CD1c-positive myeloid dendritic cell (primary cell): ENCODE data around the gene BCAT1.
"Not testable (repeated sequence)": the region's sequence is repeated elsewhere in the genome, so short reads cannot be mapped to it uniquely, and the experiment has no call there.

Experiments used
- DNase-seq: peaks from one replicate; pipeline ENCODE4 v3.0.0-alpha.2; 2016; ENCODE audit errors: extremely low spot score

BCAT1 gene

DNA sequence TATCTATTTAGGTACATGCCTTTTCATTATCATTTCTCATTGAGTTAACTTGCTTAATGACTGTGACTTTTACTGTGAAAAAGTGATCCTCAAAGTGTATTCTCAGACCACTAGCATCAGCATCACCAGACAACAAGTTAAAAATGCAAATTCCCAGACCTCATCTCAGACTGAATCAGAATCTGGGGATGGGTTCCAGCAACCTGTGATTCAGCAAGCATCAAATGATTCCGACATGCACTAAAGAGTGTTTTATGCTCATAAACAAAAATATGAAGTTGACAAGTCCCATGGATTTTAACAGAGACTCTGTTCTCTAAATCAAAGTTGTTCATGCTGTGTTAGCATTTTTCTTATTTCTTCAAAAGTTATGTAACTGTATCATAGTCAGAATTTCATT, 130.6 kb downstream of the BCAT1 start:
- DNase-seq, result no peak

DNA sequence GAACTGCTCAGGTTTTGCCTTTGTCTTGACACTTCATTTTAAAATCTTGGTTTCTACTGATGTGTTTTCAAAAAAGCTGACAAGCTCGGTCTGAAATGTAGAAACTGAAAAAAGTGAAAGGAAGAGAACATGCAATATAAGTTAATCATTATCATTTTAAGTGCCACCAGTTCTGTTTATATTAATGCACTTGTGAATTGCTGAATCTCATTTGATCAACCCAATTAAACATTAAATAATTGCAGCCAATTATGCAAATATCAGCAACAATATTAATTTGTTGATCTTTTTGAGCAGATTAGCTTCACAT, 133.8 kb downstream of the BCAT1 start:
- no peak for DNase-seq

DNA sequence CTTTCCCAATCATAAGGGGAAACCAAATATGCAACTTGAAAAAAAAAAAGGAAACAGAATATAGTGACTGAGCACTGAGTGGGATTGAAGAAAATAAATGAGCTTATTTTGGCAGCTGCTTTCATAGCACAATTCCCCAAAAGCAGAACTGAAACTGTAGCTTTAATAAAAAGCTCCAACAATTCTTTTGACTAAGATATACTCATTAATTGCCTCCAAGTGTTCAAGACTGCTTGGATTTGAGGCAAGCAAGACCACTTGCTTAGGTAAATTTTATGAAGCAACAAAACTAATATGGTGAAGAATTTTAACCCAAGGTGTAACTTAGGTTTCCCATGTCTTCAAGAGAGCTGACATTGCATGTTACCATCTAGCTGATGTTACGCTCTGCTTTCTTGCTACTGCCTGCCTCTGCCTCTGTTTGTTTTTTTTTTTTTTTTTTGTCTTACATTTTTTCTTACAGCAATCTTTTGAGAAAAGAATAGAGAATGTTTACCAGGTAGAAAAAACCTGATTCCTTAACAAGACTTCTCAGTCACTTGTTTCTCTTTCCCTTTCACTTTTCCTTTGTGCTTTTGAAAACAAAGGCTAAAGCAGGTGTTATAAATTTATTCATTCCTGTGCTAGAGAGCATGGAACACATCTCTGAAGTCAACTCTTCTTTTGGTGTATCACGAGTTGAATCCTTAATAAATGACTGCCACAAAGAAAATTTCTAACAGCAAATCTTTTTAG, 134.4 kb downstream of the BCAT1 start:
- DNase-seq, result peak; percentile 91

DNA sequence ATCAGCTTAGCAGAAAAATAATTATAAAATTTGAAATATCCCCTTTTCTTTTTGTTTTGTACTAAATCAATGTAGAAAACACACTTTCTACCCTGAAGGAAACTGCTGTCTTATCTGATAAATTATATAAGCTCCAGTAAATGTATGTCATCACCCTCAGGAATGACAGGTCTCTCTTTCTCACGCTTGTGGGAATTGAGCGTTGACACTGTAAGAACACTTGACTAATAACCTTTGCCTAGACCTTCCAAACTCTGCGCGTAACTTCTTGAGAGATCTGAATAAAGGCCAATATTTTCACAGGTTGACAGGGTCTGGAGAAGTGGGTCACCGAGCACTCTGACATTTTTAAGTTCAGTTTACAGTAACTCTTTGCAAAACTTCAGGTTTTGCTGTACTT, 138.5 kb downstream of the BCAT1 start:
- DNase-seq, result no peak

DNA sequence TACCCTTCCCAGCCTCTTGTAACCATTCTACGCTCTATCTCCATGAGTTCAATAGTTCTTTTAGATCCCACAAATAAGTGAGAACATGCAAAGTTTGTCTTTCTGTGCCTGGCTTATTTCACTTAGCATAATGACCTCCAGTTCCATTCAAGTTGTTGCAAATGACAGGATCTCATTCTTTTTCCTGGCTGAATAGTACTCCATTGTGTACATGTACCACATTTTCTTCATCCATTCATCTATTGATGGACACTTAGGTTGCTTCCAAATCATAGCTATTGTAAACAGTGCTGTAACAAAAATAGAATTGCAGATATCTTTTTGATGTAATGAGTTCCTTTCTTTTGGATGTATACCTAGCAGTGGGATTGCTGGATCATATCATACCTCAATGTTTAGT, 139.6 kb downstream of the BCAT1 start:
- not testable (repeated sequence) for DNase-seq

DNA sequence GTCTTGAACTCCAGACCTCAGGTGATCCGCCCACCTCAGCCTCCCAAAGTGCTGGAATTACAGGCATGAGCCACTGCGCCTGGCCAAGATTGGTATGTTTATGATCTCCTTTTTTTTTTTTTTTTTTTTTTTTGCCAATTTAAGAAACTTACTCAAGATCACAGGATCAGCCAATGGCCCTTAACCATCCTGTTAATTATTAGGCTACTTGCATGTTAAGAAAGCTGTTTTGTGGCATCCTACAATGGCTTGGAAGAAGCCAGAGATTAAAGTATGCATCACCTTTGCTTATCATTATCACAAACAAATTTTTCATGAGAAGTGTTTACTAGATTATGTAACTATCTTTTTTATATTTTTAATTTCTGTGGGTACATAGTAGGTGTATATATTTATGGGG, 140.2 kb downstream of the BCAT1 start:
- no peak for DNase-seq

DNA sequence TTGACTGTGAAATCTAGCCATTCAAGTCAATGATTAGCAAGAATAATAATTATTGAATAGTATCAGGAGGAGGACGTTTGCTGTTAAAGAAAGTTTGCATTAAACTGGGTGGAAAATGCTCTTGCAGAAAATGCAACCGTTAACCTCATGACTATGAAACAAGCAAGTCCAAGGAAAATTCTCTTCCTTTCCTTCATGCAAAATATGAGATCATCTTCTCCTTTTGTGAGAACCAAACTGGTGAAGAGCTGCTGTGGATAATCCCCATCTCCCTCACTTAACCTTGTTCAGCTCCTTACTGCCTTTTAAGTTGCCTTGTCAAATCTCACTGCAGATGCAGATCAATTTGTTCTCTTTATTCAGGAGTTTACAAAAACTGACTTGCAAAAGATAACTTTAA, 142.5 kb downstream of the BCAT1 start:
- DNase-seq, result no peak

DNA sequence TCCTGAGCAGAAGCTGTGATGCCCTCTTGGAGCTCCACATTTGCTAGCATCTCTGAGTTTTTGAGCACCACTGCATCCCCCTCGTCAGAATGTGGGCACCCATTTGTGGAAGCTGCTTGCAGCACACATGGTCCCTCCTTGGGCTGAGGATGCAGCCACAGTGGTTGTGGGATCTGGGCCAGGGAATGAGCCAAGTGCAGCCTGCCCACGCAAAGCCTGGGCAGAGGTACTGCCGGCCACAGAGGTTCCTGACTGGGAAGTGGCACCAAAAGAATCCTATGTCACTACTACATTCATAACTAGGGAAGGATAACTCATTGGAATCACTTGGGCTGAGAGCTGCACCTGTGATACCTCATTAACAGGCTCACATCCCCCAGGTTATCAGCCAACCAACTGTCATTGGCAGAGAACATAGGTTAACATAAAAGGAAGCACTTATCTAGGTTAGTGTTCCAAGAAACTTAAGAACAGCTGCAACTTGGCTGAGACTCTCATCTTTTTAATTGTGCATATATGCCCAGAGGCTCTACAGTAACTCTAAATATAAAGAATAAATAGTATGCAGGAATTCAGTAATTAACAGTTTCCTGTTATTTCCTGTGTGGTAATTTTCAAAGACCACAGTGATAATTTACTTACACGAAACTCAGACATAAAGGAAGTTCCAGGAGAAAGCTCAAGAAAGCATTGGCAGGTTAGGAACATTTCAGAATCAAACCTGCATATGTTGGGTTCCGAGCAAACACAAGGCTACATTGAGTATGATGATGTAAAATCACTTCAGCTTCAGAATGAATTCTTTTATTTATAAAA, 145.3 kb downstream of the BCAT1 start:
- peak; percentile 59 for DNase-seq

DNA sequence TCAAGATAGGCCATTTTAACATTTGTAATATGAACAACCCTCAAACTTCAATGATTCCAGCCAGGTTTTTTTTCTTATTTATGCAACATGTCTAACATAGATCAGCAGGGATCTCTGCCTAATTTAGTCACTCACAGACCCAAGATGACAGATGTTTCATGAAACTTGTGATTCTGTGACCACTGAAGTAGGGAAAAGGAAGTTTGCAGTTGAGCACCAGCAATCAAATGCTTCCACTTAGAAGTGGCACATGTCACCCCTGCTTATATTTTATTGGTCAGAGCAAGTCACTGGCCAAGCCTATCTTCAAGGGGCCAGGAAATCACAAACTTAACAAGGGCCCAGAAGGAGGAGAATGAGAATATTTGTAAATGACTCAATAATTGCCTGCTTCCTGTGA, 150.6 kb downstream of the BCAT1 start:
- DNase-seq, result no peak

DNA sequence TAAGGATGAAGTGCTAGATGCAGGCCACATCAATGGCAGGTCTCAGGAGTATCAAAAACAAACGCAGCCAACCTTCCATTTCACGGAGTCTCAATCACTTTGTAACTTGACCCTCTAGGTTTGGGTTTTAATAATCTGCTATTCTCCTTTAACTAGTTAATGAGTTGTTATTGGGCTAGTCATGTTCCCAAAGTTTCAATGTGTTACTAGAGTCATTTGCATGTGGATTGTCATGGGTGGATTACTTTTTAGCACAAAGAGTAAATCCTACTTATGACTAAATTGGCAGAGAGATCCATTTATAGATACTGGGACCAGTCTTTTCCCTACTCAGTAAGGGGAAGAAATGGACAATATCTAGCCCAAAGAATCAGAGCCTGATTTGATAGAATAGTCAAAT, 151.0 kb downstream of the BCAT1 start:
- no peak for DNase-seq

DNA sequence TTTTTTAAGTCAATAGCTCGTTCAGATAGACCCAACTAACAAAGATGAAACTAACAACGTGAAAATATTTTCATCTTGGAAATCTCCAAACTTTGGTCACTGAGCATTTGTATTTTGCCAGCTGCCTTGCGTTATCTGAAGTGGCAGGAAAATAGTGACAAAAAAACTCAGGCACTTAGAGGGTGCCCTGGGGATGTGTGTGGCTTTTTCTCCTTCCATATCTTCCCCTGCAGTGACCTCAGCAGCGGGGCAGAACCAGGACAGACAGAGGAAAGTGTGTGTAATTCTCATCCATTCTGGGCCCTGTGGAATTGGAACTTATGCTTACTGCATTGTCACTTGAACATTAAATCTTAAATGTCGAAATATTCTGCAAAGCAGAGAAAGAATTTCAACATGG, 152.0 kb downstream of the BCAT1 start:
- DNase-seq, result no peak

DNA sequence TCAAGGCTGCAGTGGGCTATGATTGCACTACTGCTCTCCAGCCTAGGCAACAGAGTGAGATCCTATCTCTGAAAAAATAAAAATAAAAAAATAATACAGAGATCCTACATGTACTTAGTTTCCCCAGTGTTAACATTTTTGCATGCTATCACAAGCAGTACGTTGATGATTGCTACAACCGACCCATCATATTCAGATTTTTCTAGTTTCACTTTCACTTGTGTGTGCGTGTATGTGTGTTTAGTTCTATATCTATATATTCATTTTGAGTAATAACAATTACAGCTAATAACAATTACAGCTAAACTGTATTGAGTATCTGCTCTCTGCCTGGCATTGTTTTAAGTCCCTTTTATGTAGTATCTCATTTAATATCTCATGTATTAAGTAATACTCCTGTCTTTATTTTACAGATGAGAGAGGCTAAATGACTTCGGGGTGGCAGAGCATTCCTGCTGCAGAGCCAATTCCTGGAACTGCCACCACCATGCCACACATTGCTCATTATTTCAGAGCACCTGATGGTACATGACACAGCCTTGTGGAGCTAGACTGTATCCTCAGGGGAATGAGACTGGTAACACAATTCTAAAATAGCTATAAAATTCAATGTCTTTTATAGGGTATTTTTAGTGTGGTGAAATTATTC, 153.1 kb downstream of the BCAT1 start:
- peak; percentile 15 for DNase-seq

DNA sequence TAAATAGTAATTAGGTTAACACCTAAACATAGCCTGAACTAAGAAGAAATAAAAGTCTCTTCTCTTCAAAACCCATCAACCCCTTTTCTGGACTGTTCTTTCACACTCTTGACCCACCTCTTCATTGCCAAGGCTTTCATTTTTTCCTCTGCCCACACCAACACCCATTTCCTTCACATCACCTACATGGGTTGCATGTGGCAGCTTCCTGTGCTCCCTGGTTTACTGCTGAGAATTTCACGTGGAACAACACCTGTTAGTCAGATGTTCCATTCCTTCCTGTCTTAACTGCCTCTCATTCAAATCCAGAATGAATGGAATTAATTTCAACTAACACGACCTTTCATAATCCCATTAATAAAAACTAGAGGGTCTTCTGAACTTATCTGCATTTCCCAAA, 157.3 kb downstream of the BCAT1 start:
- DNase-seq, result no peak

DNA sequence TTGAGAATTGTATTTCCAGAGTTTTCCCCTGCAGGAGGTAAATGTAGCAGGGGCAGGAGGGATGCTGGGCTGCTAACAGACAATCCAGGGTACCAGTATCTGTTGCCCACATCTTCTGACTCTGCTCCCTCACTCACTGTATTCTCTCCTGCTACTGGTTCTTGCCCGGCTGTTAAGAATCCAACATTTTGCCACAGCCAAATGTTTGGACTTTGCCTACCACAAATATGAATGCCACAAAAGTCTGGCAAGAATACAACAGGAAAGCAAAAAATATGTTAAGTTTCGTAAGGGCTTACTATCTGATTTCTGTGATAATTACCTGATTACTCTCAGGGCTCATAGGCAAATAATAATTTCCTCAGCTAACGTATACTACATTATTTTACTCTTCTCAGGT, 160.0 kb downstream of the BCAT1 start:
- no peak for DNase-seq

DNA sequence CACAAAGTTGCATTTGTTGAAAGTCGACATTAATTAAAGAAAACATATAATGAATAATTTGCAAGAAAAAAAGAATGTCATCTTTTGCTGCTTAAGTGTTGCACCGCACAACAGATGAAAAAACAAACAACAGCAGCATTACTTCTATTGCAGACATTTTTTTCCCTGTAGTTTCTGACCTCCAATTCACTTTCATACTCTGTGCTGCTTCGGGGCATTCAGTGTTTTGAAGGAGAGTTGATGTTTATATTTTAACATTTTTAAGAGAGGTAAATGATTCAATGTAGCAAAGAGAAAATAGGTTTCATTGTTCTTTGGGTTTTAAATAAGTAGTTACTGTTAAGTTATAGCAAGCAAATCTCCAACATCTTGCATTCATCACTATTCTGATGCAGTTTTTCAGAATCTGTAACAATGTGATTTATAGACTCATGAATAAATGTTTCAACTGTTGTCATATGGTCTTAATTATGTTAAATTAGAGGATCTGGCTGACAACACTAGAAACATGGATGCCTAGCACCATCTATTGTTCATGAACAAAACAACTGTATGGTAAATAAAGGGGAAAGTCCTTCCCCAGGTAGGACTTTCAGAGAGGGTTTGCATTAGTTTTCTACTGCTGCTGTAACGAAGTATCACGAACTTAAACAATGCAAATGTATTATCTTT, 168.1 kb downstream of the BCAT1 start:
- no peak for DNase-seq

DNA sequence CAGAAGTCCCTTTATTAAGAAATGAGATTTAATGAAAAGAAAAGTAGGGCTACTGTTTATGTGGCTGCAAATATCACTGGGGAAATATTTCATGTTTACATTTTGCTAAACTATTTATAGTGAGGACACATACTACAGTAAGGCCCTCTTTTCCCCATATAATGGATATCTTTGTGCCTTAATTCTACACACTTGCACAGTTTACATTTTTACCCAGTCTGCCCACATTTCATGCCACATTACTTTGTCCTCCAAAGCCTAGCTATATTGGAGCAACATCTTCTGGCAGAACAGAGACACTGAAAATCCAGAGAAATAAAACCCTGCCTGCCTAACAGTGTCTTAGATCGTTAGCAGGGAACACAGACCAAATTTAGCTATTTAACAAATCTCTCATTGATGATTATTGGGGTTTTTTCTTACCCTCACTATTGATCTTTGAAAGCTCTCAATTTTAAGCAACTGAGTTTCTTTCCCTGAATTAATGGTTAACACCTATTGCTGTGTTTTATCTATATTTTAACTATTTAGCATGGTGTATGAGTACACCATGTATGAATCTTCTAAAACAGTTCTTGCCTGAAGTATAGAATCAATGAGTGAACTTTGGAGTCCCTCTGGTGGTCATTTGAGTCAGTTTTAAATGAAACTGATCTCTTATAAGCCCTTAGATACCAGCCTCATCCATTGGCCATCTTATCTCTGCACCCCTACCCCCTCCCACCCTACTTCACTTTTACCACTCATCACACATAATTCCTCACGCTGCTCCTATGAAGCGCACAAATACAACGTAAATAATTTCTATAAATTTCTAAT, 170.2 kb downstream of the BCAT1 start:
- peak; percentile 51 for DNase-seq

DNA sequence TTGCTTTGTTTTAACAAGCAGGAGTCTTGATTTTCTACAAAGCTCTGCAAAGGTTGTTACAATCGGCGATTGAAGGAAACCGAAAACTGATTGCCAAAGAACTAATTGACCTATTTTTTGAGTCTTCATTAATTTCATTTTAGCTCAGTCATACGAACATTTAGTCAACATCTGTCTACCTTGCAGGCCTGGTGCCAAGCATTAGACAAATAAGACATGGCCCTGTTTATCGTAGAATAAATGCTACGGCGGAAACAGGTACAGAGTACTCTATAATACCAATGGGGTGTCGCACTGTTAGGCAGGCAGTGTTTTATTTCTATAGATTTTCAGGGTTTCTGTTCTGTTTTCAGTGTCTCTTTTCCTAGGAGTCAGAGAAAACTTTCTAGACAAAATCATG, 171.5 kb downstream of the BCAT1 start:
- DNase-seq, result no peak

DNA sequence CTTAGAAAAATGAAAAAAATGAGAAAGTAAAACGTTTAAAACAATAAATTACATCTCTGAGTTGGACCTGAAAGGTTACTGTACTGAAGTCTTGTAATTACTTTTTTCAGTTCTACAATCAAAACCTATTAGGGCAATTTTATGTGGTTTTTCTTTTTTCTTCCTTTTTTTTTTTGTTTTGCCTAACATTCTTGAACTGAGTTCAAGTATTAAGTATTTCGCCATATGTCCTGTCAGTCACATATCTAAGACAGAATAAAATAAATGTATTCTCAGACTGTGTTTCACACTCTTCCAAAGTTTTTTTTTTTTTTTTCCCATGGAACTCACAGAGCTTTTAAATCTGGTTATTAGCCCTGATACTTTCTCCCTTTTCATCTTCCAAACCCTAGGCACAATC, 172.0 kb downstream of the BCAT1 start:
- no peak for DNase-seq

DNA sequence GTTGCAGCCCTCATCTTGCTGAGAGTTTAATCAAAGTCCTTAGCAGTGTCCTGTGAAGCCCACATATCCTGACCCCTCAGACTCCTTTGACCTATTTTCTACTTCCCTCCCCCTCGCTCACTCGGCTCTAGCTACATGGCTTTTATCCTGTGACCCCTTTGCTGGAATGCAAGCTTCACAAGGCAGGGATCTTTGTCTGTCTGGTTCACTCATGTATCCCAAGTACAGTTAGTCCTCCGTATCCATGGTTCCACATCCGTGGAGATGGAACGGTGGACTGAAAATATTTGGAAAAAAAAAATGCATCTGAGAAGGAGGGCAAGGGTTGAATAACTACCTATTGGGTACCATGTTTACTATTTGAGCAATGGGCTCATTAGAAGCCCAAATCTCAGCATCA, 173.8 kb downstream of the BCAT1 start:
- DNase-seq, result no peak

DNA sequence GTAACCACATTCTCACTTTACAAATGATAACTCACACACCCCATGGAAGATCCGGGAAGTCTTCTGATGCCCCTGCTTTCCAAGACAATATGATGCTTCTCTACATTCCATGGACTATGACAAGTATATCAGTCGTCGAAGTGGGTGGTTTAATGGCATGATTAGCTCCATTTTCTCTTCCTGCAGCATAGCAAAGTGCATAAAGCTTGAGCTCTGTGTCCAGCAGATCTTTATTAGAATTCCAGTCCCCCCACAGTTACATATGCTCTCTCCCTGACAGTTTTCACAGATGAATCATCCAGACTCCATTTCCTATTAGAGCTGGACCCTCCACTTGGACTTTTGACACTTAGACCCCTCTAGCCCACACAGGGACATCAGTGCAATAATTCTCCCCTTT, 174.9 kb downstream of the BCAT1 start:
- DNase-seq, result no peak

DNA sequence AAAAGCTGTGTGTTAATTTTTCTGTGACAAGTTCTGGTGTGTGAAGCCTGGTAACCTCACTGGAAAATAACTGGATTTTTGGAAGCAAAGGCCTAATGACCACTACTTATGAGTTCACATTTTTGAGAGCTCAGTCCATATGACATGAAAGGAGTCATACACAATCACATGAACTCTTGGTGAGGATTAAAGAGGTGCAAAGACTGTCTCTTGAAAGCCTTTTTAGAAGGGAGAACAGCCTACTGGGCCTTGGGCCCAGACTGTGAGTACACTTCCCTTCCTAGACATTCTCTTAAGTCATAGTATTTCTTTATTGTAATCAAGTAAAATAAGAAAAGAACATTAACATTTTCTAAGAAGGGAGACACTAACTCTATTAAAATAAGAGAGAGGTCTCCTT, 176.1 kb downstream of the BCAT1 start:
- DNase-seq, result no peak

DNA sequence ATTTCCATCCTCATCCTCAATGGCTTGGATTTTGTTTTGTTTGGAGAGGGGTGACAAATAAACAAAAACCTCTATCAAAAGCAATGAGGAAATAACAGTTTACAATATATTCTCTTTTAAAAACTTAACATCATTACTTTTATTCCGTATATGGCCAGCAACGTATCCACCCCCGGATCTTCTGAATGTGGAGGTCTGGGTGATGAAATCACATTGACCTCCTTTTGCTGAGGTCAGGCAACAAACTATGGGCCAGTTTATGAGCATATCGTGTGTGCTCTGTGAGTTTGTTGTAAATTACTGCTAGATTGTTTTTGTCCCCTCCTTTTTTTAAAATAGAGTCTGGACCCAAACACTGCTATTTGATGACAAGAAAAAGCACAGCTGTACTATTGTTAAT, 178.1 kb downstream of the BCAT1 start:
- DNase-seq, result no peak
